Adipocyte (in vitro differentiated cells): ENCODE measurements around the gene RCOR1.
"Not testable (repeated sequence)": the region's sequence is repeated elsewhere in the genome, so short reads cannot be mapped to it uniquely, and the experiment has no call there.

Experiments used
- DNase-seq: peaks from one replicate; pipeline ENCODE4 v3.0.0-alpha.2; 2015; ENCODE audit warnings: low read depth
- H3K27me3 ChIP-seq: replicated peaks from 2 replicates; pipeline ENCODE4 v1.7.0; 2013; ENCODE audit warnings: mild to moderate bottlenecking, low read length, moderate library complexity; ENCODE audit not compliant: control insufficient read depth, insufficient read depth
- H3K36me3 ChIP-seq: 2 replicates; pipeline ENCODE4 v1.7.0; 2013; ENCODE audit warnings: low read length, mild to moderate bottlenecking, moderate library complexity; ENCODE audit not compliant: control insufficient read depth, insufficient read depth, severe bottlenecking
- H3K4me1 ChIP-seq: 2 replicates; pipeline ENCODE4 v1.7.0; 2013; ENCODE audit warnings: mild to moderate bottlenecking, low read length, moderate library complexity; ENCODE audit not compliant: control insufficient read depth, insufficient read depth
- H3K4me3 ChIP-seq: 2 replicates; pipeline ENCODE4 v1.7.0; 2013; ENCODE audit warnings: mild to moderate bottlenecking, low read length, moderate library complexity
- H3K9ac ChIP-seq: 2 replicates; pipeline ENCODE4 v1.7.0; 2013; ENCODE audit warnings: mild to moderate bottlenecking, low read length, moderate library complexity
- H3K9me3 ChIP-seq: 2 replicates; pipeline ENCODE4 v1.7.0; 2013; ENCODE audit warnings: mild to moderate bottlenecking, low read length, moderate library complexity; ENCODE audit not compliant: control insufficient read depth

RCOR1 gene

DNA sequence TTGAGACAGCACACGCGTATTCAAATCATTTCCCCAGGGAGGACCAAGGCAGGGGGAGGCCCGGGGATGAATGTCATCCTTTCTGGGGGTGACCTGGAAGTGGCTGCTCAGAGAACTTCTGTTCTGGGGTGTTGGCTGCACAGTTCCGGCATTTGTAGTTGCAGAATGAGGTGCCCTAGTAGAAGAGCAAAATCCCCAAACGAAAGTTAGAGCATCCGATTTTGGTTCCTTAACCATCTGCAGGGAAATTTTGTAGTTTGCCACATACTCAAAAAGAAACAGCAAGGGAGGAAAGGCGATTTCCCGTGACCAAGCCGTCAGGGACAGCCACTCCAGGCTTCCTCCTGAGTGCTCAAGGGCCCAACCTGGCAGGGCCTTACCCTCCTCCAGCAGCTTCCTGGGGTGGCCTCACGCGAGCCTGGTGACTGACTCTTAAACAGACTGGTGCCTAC lies 171.8 kb downstream of the RCOR1 start:
- H3K9me3 ChIP-seq, result no peaks in the 10 kb centered on the region
- H3K9ac ChIP-seq, result no peak overlapping the region
- no peaks in the 10 kb centered on the region for H3K4me1 ChIP-seq
- no peak for DNase-seq
- H3K4me3 ChIP-seq, result no peak overlapping the region
- peaks cover 30% of the 10 kb centered on the region for H3K27me3 ChIP-seq
- H3K36me3 ChIP-seq, result no peaks in the 10 kb centered on the region

DNA sequence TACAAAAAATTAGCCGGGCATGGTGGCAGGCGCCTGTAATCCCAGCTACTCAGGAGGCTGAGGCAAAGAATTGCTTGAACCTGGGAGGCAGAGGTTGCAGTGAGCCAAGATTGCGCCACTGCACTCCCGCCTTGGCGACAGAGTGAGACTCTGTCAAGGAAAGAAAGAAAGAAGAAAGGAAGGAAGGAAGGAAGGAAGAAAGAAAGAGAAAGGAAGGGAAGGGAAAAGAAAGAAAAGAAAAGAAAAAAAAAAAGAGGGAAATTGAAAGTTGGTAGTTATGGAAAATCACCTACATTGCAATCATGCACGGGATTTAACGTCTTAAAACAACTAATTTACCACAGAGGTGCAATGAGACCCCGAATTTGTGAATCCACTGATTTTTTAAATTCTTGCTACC lies 173.3 kb downstream of the RCOR1 start:
- not testable (repeated sequence) for DNase-seq, H3K9ac ChIP-seq, H3K4me1 ChIP-seq, H3K36me3 ChIP-seq, H3K9me3 ChIP-seq, H3K4me3 ChIP-seq
- peaks cover 32% of the 10 kb centered on the region for H3K27me3 ChIP-seq

DNA sequence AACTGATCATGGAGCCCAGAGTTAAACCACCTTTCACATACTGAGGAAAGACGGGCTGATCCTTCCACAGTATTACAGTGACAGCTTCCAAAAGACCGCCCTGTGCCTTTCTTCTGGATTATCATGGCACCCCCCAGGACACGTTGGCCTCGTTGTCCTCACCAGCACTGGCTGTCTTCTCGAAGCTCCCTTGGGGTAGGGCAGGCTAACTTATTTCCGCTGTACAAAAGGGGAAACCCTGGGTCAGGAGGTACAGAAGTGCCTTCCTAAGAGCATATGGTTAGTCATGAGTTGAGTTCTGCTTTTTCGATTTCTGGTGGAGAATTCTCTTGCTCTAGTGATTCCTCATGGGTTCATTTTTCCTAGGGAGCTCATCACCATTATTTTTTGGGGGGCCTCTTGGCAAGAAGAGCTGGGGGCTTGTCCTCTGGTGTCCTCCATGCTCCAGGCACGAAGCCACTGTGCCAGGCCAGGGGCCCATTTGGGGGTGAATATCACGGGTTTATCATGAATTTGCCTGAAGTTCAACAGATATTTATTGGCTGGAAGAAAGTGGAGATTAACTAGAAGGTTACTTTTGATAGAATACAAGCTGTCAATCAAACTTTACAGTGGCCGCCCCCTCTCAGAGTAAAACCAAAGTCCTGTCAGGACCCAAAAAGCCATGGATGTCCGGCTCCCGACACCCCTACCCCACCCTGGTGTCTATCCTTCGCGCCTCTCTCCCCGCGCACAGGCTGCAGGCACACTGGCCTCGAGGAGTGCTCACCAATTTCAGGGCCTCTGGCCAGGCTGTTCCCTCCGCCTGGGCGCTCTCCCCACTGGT lies 176.0 kb downstream of the RCOR1 start:
- H3K27me3 ChIP-seq, result peaks cover 26% of the 10 kb centered on the region
- no peak for DNase-seq
- H3K9me3 ChIP-seq, result no peaks in the 10 kb centered on the region
- H3K4me1 ChIP-seq, result no peaks in the 10 kb centered on the region
- no peak overlapping the region for H3K9ac ChIP-seq
- H3K4me3 ChIP-seq, result no peak overlapping the region
- H3K36me3 ChIP-seq, result no peaks in the 10 kb centered on the region

DNA sequence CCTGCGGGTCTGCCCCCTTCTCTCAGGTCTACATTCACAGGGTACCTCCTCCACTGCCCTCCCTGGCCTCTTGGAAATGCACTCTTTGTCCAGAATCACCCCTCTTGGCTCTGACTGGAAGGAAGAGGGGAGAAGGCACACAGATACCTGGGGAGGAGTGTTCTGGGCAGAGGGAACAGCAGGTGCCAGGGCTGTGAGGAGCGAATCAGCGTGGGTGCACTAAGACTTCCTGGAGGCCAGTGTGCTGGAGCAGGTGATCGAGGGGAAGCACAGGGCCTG lies 176.5 kb downstream of the RCOR1 start:
- Histone ChIP-seq H3K4me3 (no peak overlapping the region), H3K36me3 (no peaks in the 10 kb centered on the region), H3K9me3 (no peaks in the 10 kb centered on the region), H3K9ac (no peak overlapping the region), H3K4me1 (no peaks in the 10 kb centered on the region), H3K27me3 (peaks cover 26% of the 10 kb centered on the region)
- no peak for DNase-seq

DNA sequence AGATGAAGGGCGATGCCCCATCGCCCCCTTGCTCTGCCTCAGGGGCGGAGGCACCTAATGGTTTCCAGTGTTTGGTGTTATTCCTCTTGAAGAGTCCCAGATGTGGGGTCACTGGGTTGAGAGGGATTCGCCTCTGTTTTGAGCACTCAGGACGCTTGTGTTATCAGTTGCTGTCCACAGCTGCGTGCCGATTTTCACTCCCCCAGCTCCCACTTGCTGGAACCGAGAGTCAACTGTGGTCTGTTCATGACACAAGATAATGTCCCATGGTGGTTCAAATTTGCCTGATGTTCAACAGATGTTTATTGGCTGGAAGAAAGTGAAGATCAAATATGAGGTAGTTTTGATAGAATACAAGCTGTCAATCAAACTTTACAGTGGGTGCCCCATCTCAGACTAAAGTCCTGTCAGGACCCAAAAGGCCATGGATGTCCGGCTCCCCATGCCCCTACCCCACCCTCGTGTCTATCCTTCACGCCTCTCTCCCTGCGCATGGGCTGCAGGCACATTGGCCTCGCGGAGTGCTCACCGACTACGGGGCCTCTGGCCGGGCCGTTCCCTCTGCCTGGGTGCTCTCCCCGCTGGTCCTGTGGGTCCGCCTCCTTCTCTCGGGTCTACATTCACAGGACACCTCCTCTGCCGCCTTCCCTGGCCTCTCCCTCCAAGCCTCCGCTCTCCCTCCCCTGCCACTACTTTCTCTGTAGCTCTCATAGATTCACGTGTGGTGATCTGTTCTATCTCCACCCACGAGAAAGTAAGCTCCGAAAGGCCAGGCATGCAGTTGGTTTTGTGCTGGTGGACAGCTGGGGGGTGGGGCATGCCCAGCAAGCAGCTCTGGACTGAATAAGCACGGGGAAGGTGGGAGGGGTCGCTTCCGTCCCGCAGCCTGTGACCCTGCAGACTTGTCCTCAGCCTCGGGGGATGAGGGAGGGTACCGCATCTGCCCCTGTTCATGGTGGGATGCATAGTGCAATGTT lies 178.0 kb downstream of the RCOR1 start:
- peaks cover 3% of the 10 kb centered on the region for H3K4me1 ChIP-seq
- H3K27me3 ChIP-seq, result peaks cover 26% of the 10 kb centered on the region
- no peak overlapping the region for H3K4me3 ChIP-seq
- H3K36me3 ChIP-seq, result no peaks in the 10 kb centered on the region
- H3K9ac ChIP-seq, result no peak overlapping the region
- no peak for DNase-seq
- no peaks in the 10 kb centered on the region for H3K9me3 ChIP-seq

DNA sequence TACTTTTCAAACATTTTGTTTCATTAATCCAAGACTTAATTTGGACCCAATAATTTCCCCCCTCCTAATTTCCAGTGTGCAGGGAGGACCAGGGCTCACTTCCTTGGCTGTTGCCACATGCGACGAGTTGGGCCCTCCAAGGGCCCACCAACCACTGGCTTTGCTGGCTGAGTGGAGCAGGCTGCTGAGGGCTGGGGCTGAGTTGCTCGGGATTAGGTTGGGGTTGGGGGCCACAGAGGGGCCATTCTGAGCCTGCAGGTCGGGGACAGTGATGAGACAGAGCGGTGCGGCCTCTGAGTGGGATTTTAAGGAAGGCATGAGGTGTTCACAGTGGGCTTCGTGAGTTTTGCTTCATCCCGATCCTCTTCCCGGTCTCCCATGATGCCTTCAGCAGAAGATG lies 178.7 kb downstream of the RCOR1 start:
- DNase-seq, result no peak
- no peak overlapping the region for H3K9ac ChIP-seq
- peaks cover 9% of the 10 kb centered on the region for H3K4me1 ChIP-seq
- H3K9me3 ChIP-seq, result no peaks in the 10 kb centered on the region
- H3K27me3 ChIP-seq, result peaks cover 26% of the 10 kb centered on the region
- no peaks in the 10 kb centered on the region for H3K36me3 ChIP-seq
- H3K4me3 ChIP-seq, result no peak overlapping the region

DNA sequence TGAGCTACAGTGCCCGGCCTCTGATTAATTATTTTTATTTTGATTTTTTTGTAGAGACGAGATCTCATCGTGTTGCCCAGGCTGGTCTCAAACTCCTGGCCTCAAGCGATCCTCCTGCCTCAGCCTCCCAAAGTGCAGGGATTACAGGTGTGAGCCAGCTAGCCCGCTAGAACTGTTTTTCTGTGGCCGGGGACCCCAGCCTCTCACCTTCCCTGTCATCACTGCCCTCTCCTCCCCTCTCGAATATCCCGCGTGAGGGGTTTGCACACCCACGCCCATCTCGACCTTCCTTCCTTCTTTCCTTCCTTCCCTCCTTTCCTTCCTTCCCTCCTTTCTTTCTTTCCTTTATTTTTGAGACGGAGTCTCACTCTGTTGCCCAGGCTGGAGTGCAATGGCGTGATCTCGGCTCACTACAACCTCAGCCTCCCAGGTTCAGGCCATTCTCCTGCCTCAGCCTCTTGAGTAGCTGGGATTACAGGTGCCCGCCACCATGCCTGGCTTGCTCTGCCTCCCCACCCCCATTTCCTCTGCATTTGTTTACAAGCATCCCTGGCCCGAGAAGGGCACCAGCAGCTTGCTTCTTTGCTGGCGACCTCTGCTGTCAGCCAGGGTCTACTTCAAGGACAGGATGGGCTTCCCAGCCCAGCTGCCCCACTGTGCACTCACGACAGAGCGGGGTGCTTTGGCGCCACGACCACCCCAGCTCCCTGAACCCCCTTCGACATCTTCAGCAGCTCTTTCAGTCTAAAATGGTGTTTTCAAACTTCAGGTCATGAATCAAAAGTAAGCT lies 180.5 kb downstream of the RCOR1 start:
- Histone ChIP-seq H3K9me3 (no peaks in the 10 kb centered on the region), H3K4me3 (no peak overlapping the region), H3K27me3 (peaks cover 25% of the 10 kb centered on the region), H3K36me3 (no peaks in the 10 kb centered on the region), H3K4me1 (peaks cover 16% of the 10 kb centered on the region), H3K9ac (no peak overlapping the region)
- DNase-seq, result peak; percentile 13

DNA sequence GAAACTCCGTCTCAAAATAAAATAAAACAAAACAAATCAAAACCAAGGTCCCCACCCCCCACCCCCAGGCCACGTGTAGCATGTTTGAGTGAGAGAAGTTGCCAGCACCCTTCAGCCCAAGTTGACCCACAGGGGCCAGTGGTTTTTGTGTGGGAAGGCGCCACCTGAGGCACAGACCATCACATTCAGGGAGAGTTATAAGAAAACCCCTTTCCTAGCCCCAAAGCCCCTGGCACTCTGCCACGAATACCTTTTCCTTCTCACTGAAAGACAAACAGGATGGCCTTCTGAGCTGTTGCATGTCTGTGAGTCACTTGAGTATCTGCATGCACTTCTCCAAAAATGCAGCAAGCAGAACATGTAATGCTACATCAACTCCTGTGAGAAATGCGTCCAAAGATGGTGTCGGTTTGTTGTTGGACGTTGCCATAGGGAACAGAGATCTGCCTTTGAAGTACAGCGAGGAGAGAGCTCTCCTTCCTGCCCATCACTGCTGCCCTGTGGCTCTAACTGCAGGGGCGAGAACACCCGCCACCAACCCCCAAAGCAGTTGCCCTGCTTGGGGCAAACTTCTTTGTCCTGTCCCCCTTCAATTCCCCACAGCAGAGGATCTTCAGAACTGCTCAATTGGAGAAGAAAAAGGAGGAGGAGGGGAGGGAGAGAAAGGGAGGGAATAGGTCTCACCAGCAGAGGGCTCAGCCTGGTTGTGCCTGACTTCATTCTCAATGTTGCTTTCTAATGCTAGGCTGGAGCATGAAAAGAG lies 182.1 kb downstream of the RCOR1 start:
- DNase-seq, result peak; percentile 90
- H3K4me3 ChIP-seq, result no peak overlapping the region
- H3K27me3 ChIP-seq, result peaks cover 13% of the 10 kb centered on the region
- no peak overlapping the region for H3K9ac ChIP-seq
- H3K9me3 ChIP-seq, result no peaks in the 10 kb centered on the region
- H3K36me3 ChIP-seq, result no peaks in the 10 kb centered on the region
- H3K4me1 ChIP-seq, result peaks cover 28% of the 10 kb centered on the region

DNA sequence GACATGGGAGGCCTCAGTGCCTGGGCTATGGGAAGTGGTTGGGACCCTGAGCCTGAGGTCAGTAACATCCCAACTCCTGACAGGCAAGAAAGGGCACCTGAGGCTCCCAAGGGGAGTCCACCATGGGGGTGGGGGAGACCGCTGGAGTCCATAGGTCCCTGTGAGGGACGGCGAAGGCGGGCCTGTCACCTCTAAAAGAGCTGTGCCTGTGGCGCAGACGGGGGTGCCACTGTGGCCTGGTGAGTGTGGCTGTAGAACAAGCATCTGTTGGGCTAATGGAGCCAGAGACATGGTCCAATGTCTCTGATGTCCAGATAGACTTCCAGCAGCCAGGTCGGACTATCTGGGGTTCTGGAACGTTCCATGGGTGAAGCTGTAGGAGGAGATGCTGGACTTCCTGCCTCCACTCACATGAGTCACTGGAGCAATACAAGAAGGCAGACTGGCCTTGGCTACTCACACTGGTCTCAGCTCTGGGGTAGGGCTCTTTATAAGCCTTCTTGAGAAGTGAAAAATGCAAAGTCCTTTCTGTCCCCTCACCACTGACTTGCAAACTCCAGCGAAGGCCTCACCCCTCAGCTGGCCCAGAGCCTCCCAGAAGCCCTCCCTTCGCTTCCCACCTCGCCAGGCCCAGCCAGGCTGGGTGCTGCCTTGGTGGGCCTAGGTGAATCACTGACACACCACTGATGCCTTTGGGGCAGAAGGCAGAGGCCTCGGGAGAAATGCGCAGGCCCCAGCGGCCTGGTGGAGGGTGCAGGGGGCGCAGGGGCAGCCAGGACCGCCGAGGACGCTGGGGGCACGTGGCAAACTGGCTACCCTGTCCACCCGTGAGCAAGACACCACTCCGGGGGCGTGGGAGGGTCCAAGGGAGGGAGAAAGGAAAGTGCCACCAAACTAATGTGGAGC lies 183.7 kb downstream of the RCOR1 start:
- Histone ChIP-seq H3K4me1 (peaks cover 36% of the 10 kb centered on the region), H3K9ac (peak overlapping the region; percentile 49), H3K36me3 (no peaks in the 10 kb centered on the region), H3K4me3 (peak overlapping the region; percentile 18), H3K9me3 (no peaks in the 10 kb centered on the region), H3K27me3 (peaks cover 2% of the 10 kb centered on the region)
- DNase-seq, result peak; percentile 58
